T-cell (primary cell): ENCODE results near the gene HAPLN2. TPM values are rescaled to one million over a fixed set of nuclear protein-coding genes. Genes with fewer than 3 reads are reported as not detected.

Experiments
- ATAC-seq, 4 experiments: fragments of 200-7000 bp in 3 of 4; fragments of 150-1000 bp in 1 of 4; cut with Tn5 transposase; replicated peaks in 1 of 4; 1 replicate in 3 of 4; 2 replicates in 1 of 4; pipeline ENCODE4 v1.10.0; 2021; ENCODE audit warnings: moderate library complexity in 3 of 4, mild to moderate bottlenecking in 2 of 4, moderate number of reproducible peaks in 1 of 4
- CTCF ChIA-PET, 2 donors: fragments of 300-600 bp; sonication (Branson Sonifier 250); formaldehyde crosslinking; loops; one replicate each; lab custom pipeline; 2022; ENCODE audit warnings: antibody characterized with exemption in 2 of 2; lab: Charles Lee
- POLR2A ChIA-PET, 2 donors: fragments of 300-600 bp; sonication (Branson Sonifier 250); formaldehyde crosslinking; loops; one replicate each; lab custom pipeline; 2022; ENCODE audit warnings: antibody characterized with exemption in 2 of 2; lab: Charles Lee
- DNase-seq, 35 experiments: peaks; one replicate each; pipeline versions ENCODE4 v3.0.0 to v3.0.0-alpha.2; 2013 to 2023
- H3K27ac ChIP-seq: one replicate; pipeline ENCODE4 v1.5.1; 2013; ENCODE audit warnings: low read length
- H3K27me3 ChIP-seq, 2 experiments: replicated peaks in 1 of 2; 1 replicate in 1 of 2; 2 replicates in 1 of 2; pipeline versions ENCODE4 v1.6.1 to v1.7.0; 2013; ENCODE audit warnings: low read length in 1 of 2, mixed read lengths in 1 of 2; ENCODE audit not compliant: control insufficient read depth in 2 of 2, insufficient read depth in 2 of 2; ENCODE audit errors: extremely low read depth in 1 of 2
- H3K36me3 ChIP-seq, 2 donors: 1 replicate in 1 of 2; 2 replicates in 1 of 2; pipeline versions ENCODE4 v1.6.1 to v1.7.0; 2013; ENCODE audit warnings: low read length in 1 of 2; ENCODE audit not compliant: control insufficient read depth in 2 of 2, insufficient read depth in 1 of 2; ENCODE audit errors: extremely low read depth in 1 of 2
- H3K4me1 ChIP-seq, 2 experiments: 1 replicate in 1 of 2; 2 replicates in 1 of 2; pipeline versions ENCODE4 v1.6.1 to v1.7.0; 2013; ENCODE audit warnings: low read length in 2 of 2, mixed read lengths in 1 of 2; ENCODE audit not compliant: insufficient read depth in 2 of 2, control insufficient read depth in 1 of 2; ENCODE audit errors: extremely low read depth in 1 of 2
- H3K4me3 ChIP-seq, 2 donors: 1 replicate in 1 of 2; 2 replicates in 1 of 2; pipeline versions ENCODE4 v1.5.1 to v1.7.0; 2013; ENCODE audit warnings: mild to moderate bottlenecking in 2 of 2, low read length in 1 of 2, moderate library complexity in 1 of 2; ENCODE audit not compliant: control insufficient read depth in 1 of 2; ENCODE audit errors: extremely low read depth in 1 of 2
- H3K9me3 ChIP-seq: 2 replicates; pipeline ENCODE4 v1.7.0; 2013
- H3K27ac Mint-ChIP-seq, 2 donors: one replicate each; pipeline ENCODE4 v1.8.0; 2020 to 2021; ENCODE audit warnings: mild to moderate bottlenecking in 2 of 2, mixed read lengths in 2 of 2
- H3K27me3 Mint-ChIP-seq, 2 donors: one replicate each; pipeline ENCODE4 v1.8.0; 2021 to 2022; ENCODE audit warnings: mixed read lengths in 2 of 2
- H3K36me3 Mint-ChIP-seq: one replicate; pipeline ENCODE4 v1.8.0; 2021; ENCODE audit warnings: mixed read lengths
- H3K4me1 Mint-ChIP-seq, 3 donors: one replicate each; pipeline ENCODE4 v1.8.0; 2020 to 2022; ENCODE audit warnings: mixed read lengths in 3 of 3, mild to moderate bottlenecking in 1 of 3
- H3K4me3 Mint-ChIP-seq, 3 donors: one replicate each; pipeline ENCODE4 v1.8.0; 2020 to 2022; ENCODE audit warnings: mild to moderate bottlenecking in 3 of 3, mixed read lengths in 3 of 3, moderate library complexity in 3 of 3
- H3K9me3 Mint-ChIP-seq, 3 donors: one replicate each; pipeline ENCODE4 v1.8.0; 2020 to 2022; ENCODE audit warnings: mixed read lengths in 3 of 3
- WGBS: methylation state at CpG from one replicate; pipeline ENCODE4 v1.1.5; 2013; ENCODE audit warnings: missing lambda C conversion rate; ENCODE audit not compliant: insufficient coverage; 5-methylcytosine and 5-hydroxymethylcytosine counted together
- total RNA-seq, 35 experiments: library from RNA in 6 of 35; stranded (reverse) in 6 of 35; fragments of 120-200 nt in 1 of 35; gene quantifications; one replicate each; pipeline versions ENCODE4 v1.2.1 to v1.2.4 and lab custom pipeline; 2013 to 2026

Gene HAPLN2
- under 1 TPM in 1 of 5 donors, not detected in 4; 0.33 TPM for total RNA-seq
- not detected for total RNA-seq (2013)
- total RNA-seq (lab: John Stamatoyannopoulos, UW) = 0 to 0.25 (median 0.07) reads per million in 29 experiments

DNA sequence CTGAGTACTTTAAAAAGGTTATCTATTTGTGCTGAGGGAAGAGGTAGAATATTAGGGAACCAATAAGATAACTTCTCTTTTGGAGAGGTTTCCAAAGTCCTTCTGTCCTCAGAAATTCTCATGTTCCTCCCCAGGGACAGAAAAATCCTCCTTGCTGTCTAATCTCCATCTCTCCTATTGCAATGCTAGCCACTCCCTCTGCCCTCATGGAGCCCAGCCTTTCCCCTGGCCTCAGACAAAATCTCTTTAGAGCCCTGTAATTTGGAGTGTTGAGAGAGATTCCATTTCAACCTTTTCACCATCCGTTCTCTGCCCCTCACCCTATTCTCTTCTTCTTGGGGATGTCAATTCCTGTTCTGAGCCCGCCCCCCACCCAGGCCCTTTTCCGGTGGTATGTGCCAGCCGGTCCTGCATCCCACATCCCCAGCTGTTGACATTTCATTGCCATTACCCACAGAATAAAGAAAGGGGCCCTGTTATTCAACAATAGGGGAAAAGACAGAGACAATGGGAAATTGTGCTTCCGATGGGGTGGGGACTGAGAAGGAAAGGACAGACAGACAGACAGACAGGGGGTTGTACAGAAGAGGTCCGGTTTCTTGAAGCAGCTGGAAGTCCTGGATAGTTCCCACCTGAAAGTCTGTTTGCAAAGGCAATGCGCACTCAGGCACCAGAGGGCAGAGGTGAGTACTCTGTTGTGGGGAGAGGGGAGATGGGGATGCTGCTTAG is at the start of gene HAPLN2:
HAPLN2 (plus strand) TSS at position 563 of the 729 bp plus-strand sequence. CDS start 4,076 bp downstream, outside the sequence.
- Histone ChIP-seq H3K9me3 (no peaks in the 10 kb centered on the region), H3K27ac (no peak within 1 kb of the TSS), H3K4me1 (peaks cover 0 to 4% of the 10 kb centered on the region in 2 experiments), H3K36me3 (no peaks in the 10 kb centered on the region), H3K4me3 (no peak within 1 kb of the TSS), H3K27me3 (peaks cover 20 to 63% of the 10 kb centered on the region in 2 experiments)
- Mint-ChIP-seq H3K27ac (no peak within 1 kb of the TSS), H3K4me3 (no peak within 1 kb of the TSS), H3K27me3 (peaks cover 58 to 64% of the 10 kb centered on the region in 2 donors), H3K36me3 (no peaks in the 10 kb centered on the region), H3K9me3 (no peaks in the 10 kb centered on the region), H3K4me1 (peaks cover 0 to 7% (median 6%) of the 10 kb centered on the region in 3 donors)
- DNase-seq (peak in 5 of 35 experiments; percentile 17 to 45 (median 27)), ATAC-seq (no peak)
- 6% methylated on average over 4 of the region's 7 CpGs for WGBS
- POLR2A ChIA-PET = no interaction called here
- CTCF ChIA-PET = interaction anchor here (0.6 to 1.2 kb wide), 4 partner anchors 22 to 178 kb away, joined by 3 to 5 read pairs (median 4); no protein-coding TSS in a partner anchor

DNA sequence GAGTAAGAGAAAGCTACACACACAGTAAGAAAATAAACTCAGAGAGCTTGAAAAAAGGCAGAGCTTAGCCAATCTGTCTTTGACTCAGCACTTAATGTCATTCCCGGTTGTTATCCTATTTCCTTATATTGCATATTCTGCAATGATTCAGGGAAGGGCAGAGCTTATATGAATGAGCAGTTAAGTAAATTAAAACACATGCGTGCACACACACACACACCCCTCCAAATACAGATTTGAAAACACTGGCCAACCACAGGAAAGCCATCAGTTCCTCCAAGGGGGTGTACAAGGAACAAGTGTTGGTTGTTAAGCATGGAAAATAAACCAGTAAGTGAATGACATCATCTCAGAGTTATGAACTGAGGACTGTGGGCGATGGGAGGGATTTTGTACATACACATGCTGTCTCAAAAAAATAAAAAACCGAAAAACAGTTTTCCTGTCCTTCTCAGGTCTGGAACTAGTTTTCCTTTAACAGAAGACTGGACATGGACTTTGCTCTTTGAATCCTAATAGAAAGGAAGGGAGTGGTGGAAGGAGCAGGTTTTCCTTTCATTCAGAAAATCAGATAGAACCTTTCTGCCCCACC is 47.9 kb upstream of the HAPLN2 start:
- Mint-ChIP-seq H3K9me3 (no peaks in the 10 kb centered on the region), H3K4me1 (peaks cover 13 to 20% (median 16%) of the 10 kb centered on the region in 3 donors), H3K27me3 (peaks cover 34 to 38% of the 10 kb centered on the region in 2 donors), H3K27ac (no peak overlapping the region), H3K4me3 (peak overlapping the region in 2 of 3 donors; percentile 44 to 91), H3K36me3 (no peaks in the 10 kb centered on the region)
- no CpG with 5 or more reads among the region's 4 CpGs for WGBS
- DNase-seq (no peak), ATAC-seq (no peak)
- Histone ChIP-seq H3K9me3 (no peaks in the 10 kb centered on the region), H3K4me3 (no peak overlapping the region), H3K36me3 (no peaks in the 10 kb centered on the region), H3K4me1 (peaks cover 4 to 11% of the 10 kb centered on the region in 2 experiments), H3K27me3 (peaks cover 0 to 29% of the 10 kb centered on the region in 2 experiments), H3K27ac (no peak overlapping the region)
- ChIA-PET POLR2A (interaction anchor here (0.6 kb wide), 2 partner anchors 81 to 102 kb away, joined by 3 to 4 read pairs; no protein-coding TSS in a partner anchor), CTCF (interaction anchor here (0.6 to 0.8 kb wide), 2 partner anchors 81 to 186 kb away, joined by 3 to 7 read pairs; no protein-coding TSS in a partner anchor)

DNA sequence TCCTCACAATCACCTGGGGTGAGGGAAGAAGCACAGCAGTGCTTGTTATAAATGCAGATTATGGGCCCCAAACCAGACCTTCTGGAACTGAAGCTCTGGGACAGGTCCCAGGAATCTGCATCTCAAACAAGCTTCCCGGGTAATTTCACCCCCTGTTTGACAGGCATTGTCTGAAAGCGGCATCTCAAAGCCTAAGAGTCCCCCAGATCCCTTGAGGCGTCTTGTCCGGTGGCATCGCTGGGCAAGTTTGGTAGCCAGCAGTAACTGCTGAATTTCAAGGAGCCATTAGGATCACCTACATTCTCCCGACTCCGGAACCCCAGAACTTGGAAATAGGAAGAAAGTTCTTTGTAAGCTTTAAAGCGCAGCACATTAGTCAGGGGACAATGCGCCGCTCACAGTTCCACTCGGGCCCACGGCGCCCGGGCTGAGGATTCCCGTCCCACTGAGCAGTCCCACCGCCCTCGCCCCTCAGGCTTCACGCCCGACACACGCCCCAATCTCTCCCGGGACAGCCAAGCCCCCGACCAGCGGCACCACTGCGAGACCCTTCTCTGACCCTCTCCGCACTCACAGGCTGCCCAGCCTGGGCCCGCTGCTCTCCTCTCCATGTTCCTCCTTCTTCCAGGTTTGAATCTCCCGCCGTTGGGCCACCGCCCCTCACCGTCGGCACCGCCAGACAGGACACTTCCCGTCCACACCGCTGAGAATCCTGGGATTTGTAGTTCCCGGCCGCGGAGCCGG is 47.1 kb upstream of the HAPLN2 start, which contains the start of gene IQGAP3:
IQGAP3 (minus strand) TSS at position 647 of the 744 bp plus-strand sequence; CDS start at position 611, 36 bp downstream.
- no peaks in the 10 kb centered on the region for H3K9me3 Mint-ChIP-seq

DNA sequence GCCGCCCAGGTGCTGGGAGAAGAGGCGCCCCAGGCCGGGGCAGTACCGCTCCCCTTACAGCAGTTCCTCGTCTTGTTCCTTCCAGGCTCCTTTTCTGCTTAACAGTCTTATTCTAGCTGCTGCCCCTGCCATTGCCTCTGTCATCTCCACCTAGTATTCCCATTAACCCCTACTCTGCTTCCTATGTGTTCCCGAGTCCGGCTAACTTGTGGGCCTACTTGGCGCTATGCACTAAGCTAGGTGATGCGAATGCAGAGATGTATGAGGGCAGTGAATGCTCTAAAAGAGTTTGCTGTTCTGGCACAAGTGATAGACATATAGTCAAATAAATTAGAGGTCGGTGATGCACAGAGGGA is 46.6 kb upstream of the HAPLN2 start:
- DNase-seq (no peak), ATAC-seq (no peak)
- CTCF ChIA-PET = no interaction called here
- Histone ChIP-seq H3K36me3 (no peaks in the 10 kb centered on the region), H3K27ac (no peak overlapping the region), H3K4me1 (peaks cover 4 to 11% of the 10 kb centered on the region in 2 experiments), H3K4me3 (peak overlapping the region; percentile 8 to 64), H3K9me3 (no peaks in the 10 kb centered on the region), H3K27me3 (peaks cover 0 to 29% of the 10 kb centered on the region in 2 experiments)
- H3K27me3 Mint-ChIP-seq = peaks cover 34 to 38% of the 10 kb centered on the region in 2 donors
- no peaks in the 10 kb centered on the region for H3K36me3 Mint-ChIP-seq
- WGBS = 40% methylated on average over 7 of the region's 10 CpGs
- H3K4me1 Mint-ChIP-seq = peaks cover 13 to 20% (median 16%) of the 10 kb centered on the region in 3 donors
- peak overlapping the region; percentile 75 to 91 (median 79) for H3K4me3 Mint-ChIP-seq
- peak overlapping the region in 1 of 2 donors; percentile 69 for H3K27ac Mint-ChIP-seq
- H3K9me3 Mint-ChIP-seq = no peaks in the 10 kb centered on the region
- POLR2A ChIA-PET = no interaction called here

More for the DNA sequence above, 47.1 kb upstream of the HAPLN2 start, which contains the start of gene IQGAP3:
- Mint-ChIP-seq H3K27me3 (peaks cover 34 to 38% of the 10 kb centered on the region in 2 donors), H3K36me3 (no peaks in the 10 kb centered on the region), H3K27ac (peak within 1 kb of the TSS in 1 of 2 donors; percentile 69), H3K4me1 (peaks cover 13 to 20% (median 16%) of the 10 kb centered on the region in 3 donors), H3K4me3 (peak within 1 kb of the TSS; percentile 75 to 91 (median 79))
- ATAC-seq (peak; percentile 83 to 99 (median 93)), DNase-seq (peak; percentile 40 to 79 (median 64))
- H3K4me1 ChIP-seq = peaks cover 4 to 11% of the 10 kb centered on the region in 2 experiments
- ChIA-PET POLR2A (no interaction called here), CTCF (no interaction called here)
- H3K9me3 ChIP-seq = no peaks in the 10 kb centered on the region
- peak within 1 kb of the TSS; percentile 8 to 64 for H3K4me3 ChIP-seq
- WGBS = 9% methylated on average over 33 of the region's 38 CpGs
- H3K27me3 ChIP-seq = peaks cover 0 to 29% of the 10 kb centered on the region in 2 experiments
- H3K36me3 ChIP-seq = no peaks in the 10 kb centered on the region
- H3K27ac ChIP-seq = no peak within 1 kb of the TSS

GRCh38 chr1:156574039-156574633 is 45.1 kb upstream of the HAPLN2 start:
- WGBS = no CpG with 5 or more reads among the region's 2 CpGs
- CTCF ChIA-PET = interaction anchor here (0.6 kb wide), 2 partner anchors 30 to 115 kb away, joined by 3 to 4 read pairs; no protein-coding TSS in a partner anchor

More at GRCh38 chr1:156574039-156574633, 45.1 kb upstream of the HAPLN2 start:
- ATAC-seq = no peak
- H3K27ac Mint-ChIP-seq = no peak overlapping the region
- no peak overlapping the region for H3K4me3 Mint-ChIP-seq
- Histone ChIP-seq H3K4me1 (peaks cover 4 to 11% of the 10 kb centered on the region in 2 experiments), H3K9me3 (no peaks in the 10 kb centered on the region), H3K4me3 (no peak overlapping the region), H3K27ac (no peak overlapping the region), H3K27me3 (peaks cover 0 to 29% of the 10 kb centered on the region in 2 experiments), H3K36me3 (no peaks in the 10 kb centered on the region)
- DNase-seq = no peak
- no peaks in the 10 kb centered on the region for H3K9me3 Mint-ChIP-seq
- POLR2A ChIA-PET = no interaction called here
- H3K27me3 Mint-ChIP-seq = peaks cover 34 to 38% of the 10 kb centered on the region in 2 donors
- no peaks in the 10 kb centered on the region for H3K36me3 Mint-ChIP-seq
- H3K4me1 Mint-ChIP-seq = peaks cover 13 to 20% (median 16%) of the 10 kb centered on the region in 3 donors
